OCI-LY7 (cell line): ENCODE data around the gene VTI1A. TPM values are rescaled to one million over a fixed set of nuclear protein-coding genes. Genes with fewer than 3 reads are reported as not detected.

Source experiments
- BruUV-seq: library from RNA; stranded (reverse); fragments of 400-500 nt; replicated peaks from 2 replicates; lab custom pipeline; 2021; lab: Mats Ljungman, UMichigan
- CTCF ChIA-PET: fragments of 300-600 bp; sonication (Branson Sonifier 250); formaldehyde crosslinking; loops from one replicate; lab custom pipeline; 2022; ENCODE audit warnings: antibody characterized with exemption; ENCODE audit not compliant: unreplicated experiment; lab: Charles Lee
- POLR2A ChIA-PET: fragments of 300-600 bp; sonication (Branson Sonifier 250); formaldehyde crosslinking; loops from one replicate; lab custom pipeline; 2022; ENCODE audit warnings: antibody characterized with exemption; lab: Charles Lee
- DNase-seq: peaks from one replicate; pipeline ENCODE4 v3.0.0-alpha.2; 2015; ENCODE audit warnings: low spot score
- H2AFZ ChIP-seq: fragments of 200-600 bp; sonication (generic), shearing (Covaris generic); 2 replicates; pipeline ENCODE4 v1.6.1; 2014; ENCODE audit warnings: mild to moderate bottlenecking, antibody characterized with exemption, low read length, moderate library complexity
- H3K27ac ChIP-seq: fragments of 200-600 bp; sonication (generic); 2 replicates; pipeline ENCODE4 v1.5.1; 2014; ENCODE audit warnings: mixed run types, low read depth, mild to moderate bottlenecking, moderate library complexity, low read length, inconsistent platforms; ENCODE audit not compliant: poor library complexity, severe bottlenecking
- H3K36me3 ChIP-seq: fragments of 200-600 bp; sonication (generic); 2 replicates; pipeline ENCODE4 v1.6.1; 2014; ENCODE audit warnings: mild to moderate bottlenecking, antibody characterized with exemption, low read length, moderate library complexity, mixed read lengths; ENCODE audit not compliant: insufficient read depth
- H3K4me1 ChIP-seq: fragments of 200-600 bp; sonication (generic); 2 replicates; pipeline ENCODE4 v1.5.1; 2014; ENCODE audit warnings: mild to moderate bottlenecking, low read length; ENCODE audit not compliant: insufficient read depth, poor library complexity, severe bottlenecking
- H3K4me2 ChIP-seq: fragments of 200-600 bp; sonication (generic); 2 replicates; pipeline ENCODE4 v1.6.1; 2014; ENCODE audit warnings: mild to moderate bottlenecking, low read length
- H3K4me3 ChIP-seq: fragments of 200-600 bp; sonication (generic); 2 replicates; pipeline ENCODE4 v1.5.1; 2014; ENCODE audit warnings: mild to moderate bottlenecking, low read depth, low read length; ENCODE audit not compliant: poor library complexity, severe bottlenecking
- H3K79me2 ChIP-seq: fragments of 200-600 bp; sonication (generic); 2 replicates; pipeline ENCODE4 v1.6.1; 2016; ENCODE audit warnings: low read depth, mild to moderate bottlenecking, low read length, moderate library complexity, mixed read lengths; ENCODE audit not compliant: insufficient read depth
- H3K9me2 ChIP-seq: fragments of 200-600 bp; sonication (generic); 2 replicates; pipeline ENCODE4 v1.6.1; 2016; ENCODE audit warnings: mild to moderate bottlenecking, low read length, mixed read lengths; ENCODE audit not compliant: insufficient read depth
- H3K9me3 ChIP-seq: fragments of 200-600 bp; sonication (generic); 2 replicates; pipeline ENCODE4 v1.6.1; 2014; ENCODE audit warnings: mild to moderate bottlenecking, mixed run types, low read length, mixed read lengths
- H4K20me1 ChIP-seq: fragments of 200-600 bp; sonication (generic); 2 replicates; pipeline ENCODE4 v1.6.1; 2014; ENCODE audit warnings: mild to moderate bottlenecking, antibody characterized with exemption, low read length, moderate library complexity, mixed read lengths; ENCODE audit not compliant: insufficient read depth
- CTCF ChIP-seq: fragments of 200-600 bp; sonication (generic); conservative IDR thresholded peaks from 2 replicates; pipeline ENCODE4 v1.5.1; 2014; ENCODE audit warnings: mild to moderate bottlenecking, antibody characterized with exemption, low read length, moderate library complexity, mixed read lengths
- EZH2phosphoT487 ChIP-seq: fragments of 200-600 bp; sonication (generic); IDR thresholded peaks from 2 replicates; pipeline ENCODE4 v1.6.1; 2018; ENCODE audit warnings: low read depth, borderline replicate concordance, mild to moderate bottlenecking, mixed run types, antibody characterized with exemption, low read length, moderate library complexity, mixed read lengths
- intact Hi-C: fragments of 100-400 bp; cut with micrococcal nuclease; formaldehyde crosslinking; loops from one replicate; pipeline ENCODE4 v1.10.0; 2022; ENCODE audit not compliant: unreplicated experiment
- total RNA-seq, 2 experiments: library from RNA; depleted of rRNA in 1 of 2; stranded (reverse); fragments of >200 nt in 1 of 2; shearing (Covaris generic) in 1 of 2; gene quantifications; 2 replicates each; pipeline ENCODE4 v1.2.3, GENCODE V29; 2014 to 2022

Gene VTI1A
- total RNA-seq, 2 experiments from 2014 or later = 39.4 to 45.2 TPM

GRCh38 chr10:112849546-112849945, 402.5 kb downstream of the VTI1A start:
- Histone ChIP-seq H3K9me2 (no peaks in the 10 kb centered on the region), H3K79me2 (no peaks in the 10 kb centered on the region), H3K9me3 (no peaks in the 10 kb centered on the region), H3K4me1 (no peaks in the 10 kb centered on the region), H3K4me2 (no peak overlapping the region), H3K36me3 (no peaks in the 10 kb centered on the region), H3K4me3 (no peak overlapping the region), H3K27ac (no peak overlapping the region), H2AFZ (no peak overlapping the region), H4K20me1 (no peaks in the 10 kb centered on the region)
- ChIA-PET POLR2A (interaction anchor here (0.7 kb wide), 1 partner anchor 186 kb away, joined by 3 read pairs; no protein-coding TSS in a partner anchor), CTCF (no interaction called here)
- intact Hi-C loops = no loop called here
- DNase-seq = no peak
- no TSS peak for BruUV-seq
- TF ChIP-seq CTCF (no peak), EZH2phosphoT487 (no peak)

DNA sequence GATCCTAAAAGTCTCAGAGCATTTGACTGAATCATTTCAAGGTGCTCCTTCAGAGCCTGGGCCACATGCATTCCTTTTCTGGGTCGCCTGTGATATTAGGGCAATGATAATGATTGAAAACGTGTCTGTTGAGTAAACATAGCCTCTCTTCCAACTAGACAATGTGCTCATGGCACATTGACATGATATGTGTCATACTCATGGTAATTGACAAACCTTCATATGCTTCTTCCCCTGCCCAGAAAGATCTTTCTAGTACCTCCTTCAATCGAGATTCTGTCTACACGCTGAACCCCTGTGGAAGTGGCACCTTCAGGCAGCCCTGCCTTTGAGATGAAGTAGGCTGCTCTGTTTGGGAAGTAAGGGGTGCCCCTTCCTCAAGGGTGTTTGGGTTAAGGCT, 404.2 kb downstream of the VTI1A start:
- TF ChIP-seq CTCF (no peak), EZH2phosphoT487 (no peak)
- Histone ChIP-seq H2AFZ (no peak overlapping the region), H3K4me2 (no peak overlapping the region), H3K79me2 (no peaks in the 10 kb centered on the region), H3K9me3 (no peaks in the 10 kb centered on the region), H4K20me1 (no peaks in the 10 kb centered on the region), H3K4me3 (no peak overlapping the region), H3K27ac (no peak overlapping the region), H3K4me1 (no peaks in the 10 kb centered on the region), H3K9me2 (no peaks in the 10 kb centered on the region), H3K36me3 (no peaks in the 10 kb centered on the region)
- no peak for DNase-seq
- ChIA-PET POLR2A (no interaction called here), CTCF (no interaction called here)
- intact Hi-C loops = no loop called here
- no TSS peak for BruUV-seq

DNA sequence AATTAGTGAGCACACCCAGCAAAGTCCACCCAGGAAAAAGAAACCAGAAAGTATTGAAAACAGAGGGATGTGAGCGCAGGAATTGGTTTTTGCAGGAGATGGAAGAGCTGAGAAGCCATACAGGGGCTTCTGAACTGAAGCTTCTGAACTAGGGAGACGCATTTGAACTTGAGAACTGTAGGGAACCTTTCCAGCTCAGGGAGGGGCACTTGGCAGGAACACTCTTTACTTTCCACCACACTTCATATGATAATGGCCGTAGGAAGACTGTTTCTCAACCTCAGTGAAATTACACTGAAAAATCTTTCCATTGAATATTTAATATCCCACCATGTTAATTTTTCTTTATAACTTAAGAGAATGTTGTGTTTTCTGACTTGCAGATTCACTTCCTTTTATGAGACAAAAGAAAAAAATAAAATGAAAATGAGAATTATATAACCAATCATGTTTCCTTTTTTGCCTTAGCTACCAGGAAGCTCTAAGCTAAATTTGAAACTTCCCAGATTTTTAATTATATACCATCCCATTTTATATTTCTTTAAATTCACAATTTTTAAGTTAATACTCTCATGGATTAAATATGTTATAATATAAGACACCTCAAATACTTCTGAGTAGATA, 404.7 kb downstream of the VTI1A start:
- no peaks in the 10 kb centered on the region for H3K79me2 ChIP-seq
- H3K36me3 ChIP-seq = no peaks in the 10 kb centered on the region
- no peak overlapping the region for H3K4me3 ChIP-seq
- no peaks in the 10 kb centered on the region for H3K9me3 ChIP-seq
- H3K4me2 ChIP-seq = no peak overlapping the region
- BruUV-seq = no TSS peak
- H3K9me2 ChIP-seq = no peaks in the 10 kb centered on the region
- ChIA-PET CTCF (no interaction called here), POLR2A (no interaction called here)
- intact Hi-C loops = no loop called here
- no peaks in the 10 kb centered on the region for H3K4me1 ChIP-seq
- TF ChIP-seq CTCF (no peak), EZH2phosphoT487 (no peak)
- DNase-seq = no peak
- no peak overlapping the region for H2AFZ ChIP-seq
- H3K27ac ChIP-seq = no peak overlapping the region
- no peaks in the 10 kb centered on the region for H4K20me1 ChIP-seq
